Activated CD8-positive, alpha-beta T cell treated with anti-CD3 and anti-CD28 coated beads, Interleukin-2, amount 10 ng/mL, durations not matched to agents 7 days and 5 days (primary cell): Measurements from ENCODE around the gene SH2D5. TPM values are rescaled to one million over a fixed set of nuclear protein-coding genes. Genes with fewer than 3 reads are reported as not detected.

ENCODE experiments used
- ATAC-seq: fragments of 150-1000 bp; cut with Tn5 transposase; one replicate; pipeline ENCODE4 v1.10.0; 2021; ENCODE audit warnings: moderate library complexity
- CTCF ChIA-PET: fragments of 350-600 bp; sonication (Branson Sonifier 250); formaldehyde crosslinking; loops from one replicate; lab custom pipeline; 2021; ENCODE audit warnings: antibody characterized with exemption; lab: Charles Lee
- POLR2A ChIA-PET: fragments of 350-600 bp; sonication (Branson Sonifier 250); formaldehyde crosslinking; loops from one replicate; lab custom pipeline; 2021; ENCODE audit warnings: antibody characterized with exemption; lab: Charles Lee
- DNase-seq: peaks from one replicate; pipeline ENCODE4 v3.0.0-alpha.2; 2020
- H3K27ac Mint-ChIP-seq: one replicate; pipeline ENCODE4 v1.8.0; 2021; ENCODE audit warnings: mild to moderate bottlenecking, mixed read lengths
- H3K27me3 Mint-ChIP-seq: one replicate; pipeline ENCODE4 v1.8.0; 2021; ENCODE audit warnings: low read depth, mixed read lengths
- H3K36me3 Mint-ChIP-seq: one replicate; pipeline ENCODE4 v1.8.0; 2021; ENCODE audit warnings: low read depth, mixed read lengths
- H3K4me1 Mint-ChIP-seq: one replicate; pipeline ENCODE4 v1.8.0; 2021; ENCODE audit warnings: low read depth, mixed read lengths
- H3K4me3 Mint-ChIP-seq: one replicate; pipeline ENCODE4 v1.8.0; 2021; ENCODE audit warnings: mild to moderate bottlenecking, mixed read lengths
- H3K9me3 Mint-ChIP-seq: one replicate; pipeline ENCODE4 v1.8.0; 2022; ENCODE audit warnings: mixed read lengths; ENCODE audit not compliant: insufficient read depth
- total RNA-seq, 2 experiments: library from RNA; stranded (reverse); gene quantifications; one replicate each; pipeline ENCODE4 v1.2.3, GENCODE V29; 2021

The SH2D5 gene
- total RNA-seq, 2 experiments from 2014 or later: 0.05 TPM; not detected in 1

GRCh38 chr1:20709868-20710267, 22.6 kb downstream of the SH2D5 start:
- H3K4me1 Mint-ChIP-seq: no peaks in the 10 kb centered on the region

GRCh38 chr1:20708891-20709290, 23.6 kb downstream of the SH2D5 start:
- Mint-ChIP-seq H3K9me3 (no peaks in the 10 kb centered on the region), H3K27me3 (no peaks in the 10 kb centered on the region), H3K4me3 (no peak overlapping the region), H3K36me3 (no peaks in the 10 kb centered on the region), H3K27ac (no peak overlapping the region), H3K4me1 (no peaks in the 10 kb centered on the region)
- POLR2A ChIA-PET: no interaction called here
- CTCF ChIA-PET: interaction anchor here (1.4 to 3.3 kb wide), 2 partner anchors 12 to 486 kb away, joined by 3 to 26 read pairs; no protein-coding TSS in a partner anchor
- no peak for ATAC-seq
- no peak for DNase-seq

More at GRCh38 chr1:20709868-20710267, 22.6 kb downstream of the SH2D5 start:
- Mint-ChIP-seq H3K9me3 (no peaks in the 10 kb centered on the region), H3K4me3 (no peak overlapping the region), H3K27me3 (peaks cover under 1% of the 10 kb centered on the region), H3K27ac (no peak overlapping the region), H3K36me3 (no peaks in the 10 kb centered on the region)
- CTCF ChIA-PET: interaction anchor here (1.1 kb wide), 1 partner anchor 13 kb away, joined by 3 read pairs; no protein-coding TSS in a partner anchor
- DNase-seq (no peak), ATAC-seq (no peak)
- POLR2A ChIA-PET: no interaction called here

- POLR2A ChIA-PET: no interaction called here
- DNase-seq: no peak
Observed at GRCh38 chr1:20708057-20708456, 24.4 kb downstream of the SH2D5 start.

DNA sequence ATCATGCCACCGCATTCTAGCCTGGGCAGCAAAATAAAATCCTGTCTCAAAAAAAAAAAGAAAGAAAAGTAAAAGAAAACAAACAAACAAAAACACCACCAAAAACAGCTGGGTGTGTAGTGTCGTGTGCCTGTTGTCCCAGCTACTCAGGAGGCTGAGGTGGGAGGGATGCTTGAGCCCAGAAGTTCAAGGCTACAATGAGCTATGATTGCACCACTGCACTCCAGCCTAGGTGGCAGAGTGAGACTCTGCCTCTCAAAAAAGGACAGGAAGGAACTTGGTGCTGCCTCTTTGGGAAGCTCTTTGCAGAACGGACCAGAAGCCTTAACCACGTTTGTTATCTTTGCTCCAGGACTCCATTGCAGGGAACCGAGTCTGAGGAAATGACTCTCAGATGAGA, 25.7 kb downstream of the SH2D5 start:
- CTCF ChIA-PET: interaction anchor here (0.8 to 3.3 kb wide), 4 partner anchors 10 to 489 kb away, joined by 3 to 26 read pairs (median 3); no protein-coding TSS in a partner anchor
- no peaks in the 10 kb centered on the region for H3K4me1 Mint-ChIP-seq
- H3K27ac Mint-ChIP-seq: no peak overlapping the region
- H3K9me3 Mint-ChIP-seq: no peaks in the 10 kb centered on the region
- DNase-seq (no peak), ATAC-seq (no peak)
- H3K4me3 Mint-ChIP-seq: no peak overlapping the region
- H3K27me3 Mint-ChIP-seq: no peaks in the 10 kb centered on the region
- POLR2A ChIA-PET: interaction anchor here (0.6 to 1.0 kb wide), 2 partner anchors 18 to 80 kb away, joined by 3 read pairs; no protein-coding TSS in a partner anchor
- H3K36me3 Mint-ChIP-seq: no peaks in the 10 kb centered on the region

More at GRCh38 chr1:20708057-20708456, 24.4 kb downstream of the SH2D5 start:
- no peak for ATAC-seq
- Mint-ChIP-seq H3K27me3 (no peaks in the 10 kb centered on the region), H3K9me3 (no peaks in the 10 kb centered on the region), H3K27ac (no peak overlapping the region), H3K4me3 (no peak overlapping the region), H3K4me1 (no peaks in the 10 kb centered on the region), H3K36me3 (no peaks in the 10 kb centered on the region)
- CTCF ChIA-PET: interaction anchor here (0.6 to 3.3 kb wide), 4 partner anchors 11 to 487 kb away, joined by 3 to 26 read pairs (median 3); no protein-coding TSS in a partner anchor

GRCh38 chr1:20705203-20705755, 27.2 kb downstream of the SH2D5 start:
- Mint-ChIP-seq H3K9me3 (no peaks in the 10 kb centered on the region), H3K36me3 (no peaks in the 10 kb centered on the region), H3K27me3 (no peaks in the 10 kb centered on the region), H3K4me3 (no peak overlapping the region), H3K27ac (no peak overlapping the region), H3K4me1 (no peaks in the 10 kb centered on the region)
- ATAC-seq: no peak
- CTCF ChIA-PET: interaction anchor here (2.0 kb wide), 1 partner anchor 490 kb away, joined by 4 read pairs; no protein-coding TSS in a partner anchor
- POLR2A ChIA-PET: interaction anchor here (0.6 kb wide), 1 partner anchor 823 kb away, joined by 3 read pairs; the partner anchor contains the start of gene OTUD3
- DNase-seq: no peak

DNA sequence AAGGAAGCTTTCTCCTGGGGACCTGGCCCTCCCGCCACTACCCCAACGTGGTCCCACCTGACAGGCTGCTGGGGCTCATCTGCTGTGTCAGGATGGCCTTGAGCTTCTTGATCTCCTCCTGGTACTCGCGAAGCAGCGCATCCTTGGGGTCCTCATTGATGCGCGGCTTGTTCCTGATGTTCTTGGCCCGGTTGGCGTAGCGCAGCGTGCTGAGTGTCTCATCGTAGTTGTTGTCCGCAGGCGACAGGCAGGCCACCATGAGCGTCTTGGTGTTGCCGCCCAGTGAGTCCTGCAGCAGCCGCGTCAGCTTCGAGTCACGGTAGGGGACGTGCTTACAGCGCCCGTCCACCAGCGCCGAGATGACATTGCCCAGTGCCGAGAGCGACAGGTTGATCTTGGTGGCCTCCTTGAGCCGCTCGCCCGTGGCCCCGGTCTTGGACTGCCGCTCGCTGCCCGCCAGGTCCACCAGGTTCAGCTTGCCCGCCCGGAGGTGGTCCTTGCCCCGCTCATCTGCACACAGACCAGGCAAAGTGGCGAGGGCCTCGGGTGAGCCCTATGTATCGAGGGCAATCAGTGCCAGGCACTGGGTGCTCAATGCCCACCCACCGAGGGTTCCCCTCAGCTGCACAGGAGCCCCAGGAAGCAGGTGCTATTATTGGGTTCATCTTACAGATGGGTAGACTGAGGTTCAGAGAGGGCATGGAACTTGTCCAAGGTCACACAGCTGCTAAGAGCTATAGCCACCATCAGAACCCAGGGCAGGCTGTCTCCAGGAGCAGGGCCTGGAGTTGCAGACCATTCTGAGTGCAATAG, 27.9 kb downstream of the SH2D5 start:
- DNase-seq: no peak
- ChIA-PET POLR2A (interaction anchor here (0.6 kb wide), 1 partner anchor 823 kb away, joined by 3 read pairs; the partner anchor contains the start of gene OTUD3), CTCF (interaction anchor here (2.0 kb wide), 1 partner anchor 490 kb away, joined by 4 read pairs; no protein-coding TSS in a partner anchor)
- H3K4me3 Mint-ChIP-seq: no peak overlapping the region
- ATAC-seq: no peak
- H3K27me3 Mint-ChIP-seq: no peaks in the 10 kb centered on the region
- no peaks in the 10 kb centered on the region for H3K4me1 Mint-ChIP-seq
- H3K36me3 Mint-ChIP-seq: no peaks in the 10 kb centered on the region
- no peaks in the 10 kb centered on the region for H3K9me3 Mint-ChIP-seq
- no peak overlapping the region for H3K27ac Mint-ChIP-seq

DNA sequence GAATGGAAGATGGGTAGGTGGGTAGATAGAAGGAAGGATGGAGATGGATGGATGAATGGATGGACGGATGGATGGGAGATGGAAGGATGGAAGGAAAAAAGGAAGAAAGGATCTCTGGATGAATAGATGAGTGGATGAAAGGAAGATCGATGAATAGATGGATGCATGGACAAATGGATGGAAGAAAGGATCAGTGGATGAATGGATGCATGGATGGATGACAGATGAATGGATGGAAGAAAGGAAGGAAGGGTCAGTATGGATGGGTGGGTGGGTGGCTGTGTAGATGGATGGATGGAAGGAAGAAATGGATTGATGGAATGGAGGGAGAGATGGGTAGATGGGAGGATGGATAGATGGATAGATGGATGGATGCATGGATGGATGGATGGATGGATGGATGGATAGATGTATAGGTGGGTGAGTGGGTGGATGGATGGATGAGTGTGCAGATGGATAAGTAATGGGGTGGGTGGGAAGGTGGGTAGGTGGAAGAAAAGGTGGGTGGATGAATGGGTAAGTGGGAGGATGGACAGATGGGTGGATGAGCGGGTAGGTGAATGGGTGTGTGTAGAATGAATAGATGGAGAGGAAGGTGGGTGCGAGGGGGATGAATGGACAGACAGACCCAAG, 29.3 kb downstream of the SH2D5 start:
- no peaks in the 10 kb centered on the region for H3K27me3 Mint-ChIP-seq
- no peaks in the 10 kb centered on the region for H3K4me1 Mint-ChIP-seq
- ATAC-seq (no peak), DNase-seq (no peak)
- H3K9me3 Mint-ChIP-seq: no peaks in the 10 kb centered on the region
- H3K36me3 Mint-ChIP-seq: no peaks in the 10 kb centered on the region
- H3K27ac Mint-ChIP-seq: no peak overlapping the region
- no peak overlapping the region for H3K4me3 Mint-ChIP-seq
- CTCF ChIA-PET: interaction anchor here (2.0 kb wide), 1 partner anchor 492 kb away, joined by 4 read pairs; no protein-coding TSS in a partner anchor
- POLR2A ChIA-PET: no interaction called here

- Mint-ChIP-seq H3K36me3 (no peaks in the 10 kb centered on the region), H3K4me3 (no peak overlapping the region), H3K4me1 (no peaks in the 10 kb centered on the region), H3K9me3 (no peaks in the 10 kb centered on the region), H3K27ac (no peak overlapping the region), H3K27me3 (no peaks in the 10 kb centered on the region)
- POLR2A ChIA-PET: no interaction called here
- DNase-seq (no peak), ATAC-seq (no peak)
- CTCF ChIA-PET: interaction anchor here (0.9 kb wide), 1 partner anchor 492 kb away, joined by 3 read pairs; no protein-coding TSS in a partner anchor
Observed at GRCh38 chr1:20702416-20702815, 30.1 kb downstream of the SH2D5 start.

- H3K27ac Mint-ChIP-seq: no peak overlapping the region
- ChIA-PET POLR2A (no interaction called here), CTCF (interaction anchor here (0.8 to 0.9 kb wide), 3 partner anchors 23 to 493 kb away, joined by 3 read pairs; no protein-coding TSS in a partner anchor)
- H3K9me3 Mint-ChIP-seq: no peaks in the 10 kb centered on the region
- no peaks in the 10 kb centered on the region for H3K36me3 Mint-ChIP-seq
- H3K27me3 Mint-ChIP-seq: no peaks in the 10 kb centered on the region
- DNase-seq (no peak), ATAC-seq (no peak)
- H3K4me3 Mint-ChIP-seq: no peak overlapping the region
- peaks cover 3% of the 10 kb centered on the region for H3K4me1 Mint-ChIP-seq
Observed at GRCh38 chr1:20701847-20702246, 30.7 kb downstream of the SH2D5 start.

DNA sequence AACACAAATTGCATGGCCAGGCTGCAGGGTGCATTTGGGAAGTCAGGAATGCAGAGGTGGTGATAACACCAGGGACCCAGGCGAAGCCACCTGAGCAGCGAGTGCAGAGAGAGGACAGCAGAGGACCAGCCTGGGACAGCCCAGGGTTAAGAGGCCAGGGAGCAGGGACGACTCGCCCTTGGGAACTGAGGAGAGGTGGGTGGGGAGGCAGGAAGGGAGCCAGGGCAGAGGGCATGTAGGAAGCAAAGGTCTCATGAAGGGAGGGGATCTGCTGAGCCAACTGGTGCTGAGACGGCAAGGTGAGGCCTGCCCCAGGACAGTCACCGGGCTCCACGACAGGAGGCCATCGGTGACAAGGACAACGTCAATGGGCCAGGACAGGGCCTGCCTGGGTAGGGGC, 31.1 kb downstream of the SH2D5 start:
- ATAC-seq (no peak), DNase-seq (no peak)
- Mint-ChIP-seq H3K4me3 (no peak overlapping the region), H3K36me3 (no peaks in the 10 kb centered on the region), H3K4me1 (peaks cover 7% of the 10 kb centered on the region), H3K27me3 (no peaks in the 10 kb centered on the region), H3K27ac (no peak overlapping the region), H3K9me3 (no peaks in the 10 kb centered on the region)
- POLR2A ChIA-PET: no interaction called here
- CTCF ChIA-PET: interaction anchor here (0.8 kb wide), 2 partner anchors 23 to 32 kb away, joined by 3 read pairs; no protein-coding TSS in a partner anchor

GRCh38 chr1:20700636-20701215, 31.8 kb downstream of the SH2D5 start:
- Mint-ChIP-seq H3K9me3 (no peaks in the 10 kb centered on the region), H3K27ac (no peak overlapping the region)

More at GRCh38 chr1:20700636-20701215, 31.8 kb downstream of the SH2D5 start:
- no peak overlapping the region for H3K4me3 Mint-ChIP-seq
- ATAC-seq (no peak), DNase-seq (no peak)
- no peaks in the 10 kb centered on the region for H3K36me3 Mint-ChIP-seq
- ChIA-PET POLR2A (no interaction called here), CTCF (no interaction called here)
- H3K4me1 Mint-ChIP-seq: peaks cover 12% of the 10 kb centered on the region
- H3K27me3 Mint-ChIP-seq: no peaks in the 10 kb centered on the region
